Daoy (cell line): Measurements from ENCODE around the gene GGTA1. TPM values are rescaled to one million over a fixed set of nuclear protein-coding genes. Genes with fewer than 3 reads are reported as not detected.

ENCODE experiments used
- total RNA-seq: library from RNA; depleted of rRNA; stranded (reverse); fragments of >200 nt; shearing (Covaris generic); gene quantifications from 2 replicates; pipeline ENCODE4 v1.2.3, GENCODE V29; 2014; rRNA removed

The GGTA1 gene
- total RNA-seq, 1 experiment from 2014 or later: not detected

Other genes with a start within 250 kb of the GGTA1 start
- gene GSN, start 231.7 kb downstream of the GGTA1 start, total RNA-seq: 94.4 and 95.2 TPM in 2 replicates
- 24.6 and 29.5 TPM in 2 replicates for gene STOM, start 129.6 kb downstream of the GGTA1 start, total RNA-seq
- 14.3 and 15.9 TPM in 2 replicates for gene DAB2IP, start 151.8 kb upstream of the GGTA1 start, total RNA-seq